GM13976 (cell line): ENCODE measurements around the gene IQCB1.
"Not testable (repeated sequence)": the region's sequence is repeated elsewhere in the genome, so short reads cannot be mapped to it uniquely, and the experiment has no call there.

Source experiments
- DNase-seq: peaks from one replicate; pipeline ENCODE4 v3.0.0; 2012; ENCODE audit warnings: low spot score
- CTCF ChIP-seq: IDR thresholded peaks from 2 replicates; pipeline ENCODE4 v1.5.1; 2012; ENCODE audit warnings: borderline replicate concordance, mild to moderate bottlenecking; ENCODE audit not compliant: insufficient read depth; ENCODE audit errors: extremely low read depth, missing control alignments, control extremely low read depth
- in situ Hi-C: fragments of 300-500 bp; cut with MboI; formaldehyde crosslinking; loops from one replicate; pipeline ENCODE4 v1.12.0; 2022; ENCODE audit warnings: low sequenced_read_pairs, mixed read lengths, inconsistent platforms; ENCODE audit not compliant: unreplicated experiment

The IQCB1 gene

GRCh38 chr3:121863801-121864200 lies 28.9 kb upstream of the IQCB1 start:
- in situ Hi-C loops = loop anchor here (25.0 kb wide), 1 partner anchor 398 kb away; no protein-coding TSS in a partner anchor
- DNase-seq = no peak
- no peak for TF ChIP-seq CTCF

- DNase-seq = not testable (repeated sequence)
- in situ Hi-C loops = loop anchor here (25.0 kb wide), 1 partner anchor 399 kb away; no protein-coding TSS in a partner anchor
Observed at GRCh38 chr3:121863247-121863646, 28.4 kb upstream of the IQCB1 start.

- in situ Hi-C loops = loop anchor here (25.0 kb wide), 1 partner anchor 405 kb away; no protein-coding TSS in a partner anchor
- DNase-seq = not testable (repeated sequence)
Observed at GRCh38 chr3:121857778-121858177, 22.9 kb upstream of the IQCB1 start.

GRCh38 chr3:121855555-121855954 lies 20.7 kb upstream of the IQCB1 start:
- no peak for DNase-seq
- TF ChIP-seq CTCF = no peak
- in situ Hi-C loops = loop anchor here (25.0 kb wide), 1 partner anchor 407 kb away; no protein-coding TSS in a partner anchor

GRCh38 chr3:121852256-121852655 lies 17.4 kb upstream of the IQCB1 start:
- in situ Hi-C loops = loop anchor here (25.0 kb wide), 1 partner anchor 410 kb away; no protein-coding TSS in a partner anchor
- no peak for DNase-seq
- no peak for TF ChIP-seq CTCF

- in situ Hi-C loops = no loop called here
- DNase-seq = no peak
- TF ChIP-seq CTCF = no peak
Observed at GRCh38 chr3:121844892-121845291, 10.0 kb upstream of the IQCB1 start.

GRCh38 chr3:121839962-121840361 lies 5.1 kb upstream of the IQCB1 start:
- TF ChIP-seq CTCF = no peak
- in situ Hi-C loops = no loop called here
- DNase-seq = no peak

GRCh38 chr3:121836481-121836880 lies 1.6 kb upstream of the IQCB1 start:
- DNase-seq = no peak
- in situ Hi-C loops = no loop called here
- no peak for TF ChIP-seq CTCF
